ENCODE measurements around the gene TMEM131. TPM values are rescaled to one million over a fixed set of nuclear protein-coding genes. Genes with fewer than 3 reads are reported as not detected.

TMEM131 gene
- total RNA-seq, 1 experiment from 2014 or later = 28.9 TPM

DNA sequence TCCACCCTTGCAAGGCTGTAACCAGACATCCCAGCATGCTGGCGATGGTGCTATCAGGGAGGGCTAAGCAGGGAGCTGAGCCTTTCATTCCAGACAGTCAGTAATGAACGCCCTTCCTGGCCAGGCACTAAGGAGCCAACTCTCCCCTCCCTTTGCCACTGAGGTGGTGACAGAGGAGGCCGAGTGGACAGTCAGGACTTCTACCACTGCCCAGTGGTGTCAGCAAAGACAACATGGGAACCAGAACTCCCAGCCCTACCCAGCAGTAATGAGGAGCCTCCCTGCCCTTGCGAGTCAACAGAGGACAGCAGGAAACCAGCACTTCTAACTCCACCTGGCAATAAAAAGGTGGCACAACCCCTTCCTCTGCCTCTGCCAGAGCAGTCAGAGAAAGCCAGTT lies 213.8 kb downstream of the TMEM131 start:
- no peak for DNase-seq (ENCODE audit: low spot score)
- Histone ChIP-seq H3K36me3 (ENCODE audit: insufficient read depth, low read length, poor library complexity, severe bottlenecking) (no peaks in the 10 kb centered on the region), H3K4me3 (ENCODE audit: low read depth, low read length, poor library complexity, severe bottlenecking) (no peak overlapping the region), H3K9me3 (ENCODE audit: low read depth, low read length, poor library complexity, severe bottlenecking) (no peaks in the 10 kb centered on the region), H3K4me1 (ENCODE audit: insufficient read depth, low read length, poor library complexity, severe bottlenecking) (no peaks in the 10 kb centered on the region), H3K27me3 (replicated peaks; ENCODE audit: insufficient read depth, low read depth, low read length, poor library complexity) (no peaks in the 10 kb centered on the region), H3K27ac (ENCODE audit: low read depth, low read length, poor library complexity, severe bottlenecking) (no peak overlapping the region)
- ChIA-PET CTCF (no interaction called here), POLR2A (ENCODE audit: low non-redundant PET) (no interaction called here)
- no TSS peak for BruUV-seq (replicated peaks)
- TF ChIP-seq, protein P1, sequence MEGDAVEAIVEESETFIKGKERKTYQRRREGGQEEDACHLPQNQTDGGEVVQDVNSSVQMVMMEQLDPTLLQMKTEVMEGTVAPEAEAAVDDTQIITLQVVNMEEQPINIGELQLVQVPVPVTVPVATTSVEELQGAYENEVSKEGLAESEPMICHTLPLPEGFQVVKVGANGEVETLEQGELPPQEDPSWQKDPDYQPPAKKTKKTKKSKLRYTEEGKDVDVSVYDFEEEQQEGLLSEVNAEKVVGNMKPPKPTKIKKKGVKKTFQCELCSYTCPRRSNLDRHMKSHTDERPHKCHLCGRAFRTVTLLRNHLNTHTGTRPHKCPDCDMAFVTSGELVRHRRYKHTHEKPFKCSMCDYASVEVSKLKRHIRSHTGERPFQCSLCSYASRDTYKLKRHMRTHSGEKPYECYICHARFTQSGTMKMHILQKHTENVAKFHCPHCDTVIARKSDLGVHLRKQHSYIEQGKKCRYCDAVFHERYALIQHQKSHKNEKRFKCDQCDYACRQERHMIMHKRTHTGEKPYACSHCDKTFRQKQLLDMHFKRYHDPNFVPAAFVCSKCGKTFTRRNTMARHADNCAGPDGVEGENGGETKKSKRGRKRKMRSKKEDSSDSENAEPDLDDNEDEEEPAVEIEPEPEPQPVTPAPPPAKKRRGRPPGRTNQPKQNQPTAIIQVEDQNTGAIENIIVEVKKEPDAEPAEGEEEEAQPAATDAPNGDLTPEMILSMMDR (conservative IDR thresholded peaks at IDR 0.05; ENCODE audit: low read depth, low read length) = no peak
- TF ChIP-seq EZH2 (IDR thresholded peaks at IDR 0.05; ENCODE audit: borderline replicate concordance, low read depth, low read length, poor library complexity, severe bottlenecking) = no peak
- intact Hi-C loops (cut with micrococcal nuclease; ENCODE audit: unreplicated experiment) = no loop called here

DNA sequence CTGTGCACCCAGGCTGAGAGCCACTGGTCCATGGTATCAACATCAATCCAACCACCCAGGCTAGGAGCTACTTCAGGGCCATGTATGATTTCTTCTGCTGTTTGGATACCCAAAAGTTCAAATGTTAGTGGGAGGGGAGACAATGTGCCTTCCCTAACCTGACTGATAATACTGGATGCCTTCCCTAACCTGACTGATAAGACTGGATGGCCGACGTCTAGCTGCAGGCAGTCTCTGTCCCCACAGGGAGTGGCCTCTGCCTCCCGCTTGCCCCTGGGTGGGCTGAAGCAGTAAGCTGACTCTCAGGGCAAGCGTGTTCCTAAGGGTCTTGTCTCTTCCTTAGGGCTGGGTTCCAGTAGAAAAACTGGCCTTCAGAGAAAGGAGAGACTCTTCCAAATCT lies 216.6 kb downstream of the TMEM131 start:
- no TSS peak for BruUV-seq (replicated peaks)
- CTCF ChIA-PET = no interaction called here
- H3K36me3 ChIP-seq (ENCODE audit: insufficient read depth, low read length, poor library complexity, severe bottlenecking) = no peaks in the 10 kb centered on the region
- DNase-seq (ENCODE audit: low spot score) = no peak
- no peaks in the 10 kb centered on the region for H3K9me3 ChIP-seq (ENCODE audit: low read depth, low read length, poor library complexity, severe bottlenecking)
- H3K4me3 ChIP-seq (ENCODE audit: low read depth, low read length, poor library complexity, severe bottlenecking) = no peak overlapping the region
- POLR2A ChIA-PET (ENCODE audit: low non-redundant PET) = no interaction called here
- no peak overlapping the region for H3K27ac ChIP-seq (ENCODE audit: low read depth, low read length, poor library complexity, severe bottlenecking)
- H3K27me3 ChIP-seq (replicated peaks; ENCODE audit: insufficient read depth, low read depth, low read length, poor library complexity) = no peaks in the 10 kb centered on the region
- intact Hi-C loops (cut with micrococcal nuclease; ENCODE audit: unreplicated experiment) = no loop called here
- TF ChIP-seq, protein P1 (conservative IDR thresholded peaks at IDR 0.05; ENCODE audit: low read depth, low read length) = no peak
- TF ChIP-seq EZH2 (IDR thresholded peaks at IDR 0.05; ENCODE audit: borderline replicate concordance, low read depth, low read length, poor library complexity, severe bottlenecking) = no peak
- H3K4me1 ChIP-seq (ENCODE audit: insufficient read depth, low read length, poor library complexity, severe bottlenecking) = no peaks in the 10 kb centered on the region

DNA sequence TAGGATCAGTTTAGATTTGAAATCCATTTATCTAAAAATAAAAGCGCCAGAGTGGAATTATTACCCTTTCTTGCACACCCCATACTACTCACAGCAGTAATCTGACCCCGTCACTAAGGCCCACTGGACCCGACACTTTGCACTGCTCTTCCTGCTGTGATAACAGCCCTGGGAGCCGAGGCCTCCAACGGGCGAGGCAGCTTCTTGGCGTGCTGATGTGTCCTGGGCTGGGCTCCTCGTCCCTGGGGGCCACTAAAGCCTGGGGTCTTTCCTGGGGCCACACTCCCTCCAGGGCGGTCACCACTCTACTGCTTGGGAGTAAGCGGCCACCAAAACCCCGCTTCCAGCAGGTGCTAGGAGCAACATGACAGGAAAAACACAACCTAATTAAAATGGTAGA lies 220.7 kb downstream of the TMEM131 start:
- no peaks in the 10 kb centered on the region for H3K4me1 ChIP-seq (ENCODE audit: insufficient read depth, low read length, poor library complexity, severe bottlenecking)
- H3K9me3 ChIP-seq (ENCODE audit: low read depth, low read length, poor library complexity, severe bottlenecking) = no peaks in the 10 kb centered on the region
- no peak overlapping the region for H3K27ac ChIP-seq (ENCODE audit: low read depth, low read length, poor library complexity, severe bottlenecking)
- H3K4me3 ChIP-seq (ENCODE audit: low read depth, low read length, poor library complexity, severe bottlenecking) = no peak overlapping the region
- no peaks in the 10 kb centered on the region for H3K36me3 ChIP-seq (ENCODE audit: insufficient read depth, low read length, poor library complexity, severe bottlenecking)
- ChIA-PET POLR2A (ENCODE audit: low non-redundant PET) (no interaction called here), CTCF (interaction anchor here (0.7 kb wide), 1 partner anchor 619 kb away, joined by 3 read pairs; no protein-coding TSS in a partner anchor)
- no TSS peak for BruUV-seq (replicated peaks)
- no peaks in the 10 kb centered on the region for H3K27me3 ChIP-seq (replicated peaks; ENCODE audit: insufficient read depth, low read depth, low read length, poor library complexity)
- intact Hi-C loops (cut with micrococcal nuclease; ENCODE audit: unreplicated experiment) = no loop called here
- TF ChIP-seq EZH2 (IDR thresholded peaks at IDR 0.05; ENCODE audit: borderline replicate concordance, low read depth, low read length, poor library complexity, severe bottlenecking) = no peak
- TF ChIP-seq, protein P1 (conservative IDR thresholded peaks at IDR 0.05; ENCODE audit: low read depth, low read length) = no peak
- DNase-seq (ENCODE audit: low spot score) = no peak
